ENCODE results near the gene TNFRSF21.
"Not testable (repeated sequence)": the region's sequence is repeated elsewhere in the genome, so short reads cannot be mapped to it uniquely, and the experiment has no call there.

DNA sequence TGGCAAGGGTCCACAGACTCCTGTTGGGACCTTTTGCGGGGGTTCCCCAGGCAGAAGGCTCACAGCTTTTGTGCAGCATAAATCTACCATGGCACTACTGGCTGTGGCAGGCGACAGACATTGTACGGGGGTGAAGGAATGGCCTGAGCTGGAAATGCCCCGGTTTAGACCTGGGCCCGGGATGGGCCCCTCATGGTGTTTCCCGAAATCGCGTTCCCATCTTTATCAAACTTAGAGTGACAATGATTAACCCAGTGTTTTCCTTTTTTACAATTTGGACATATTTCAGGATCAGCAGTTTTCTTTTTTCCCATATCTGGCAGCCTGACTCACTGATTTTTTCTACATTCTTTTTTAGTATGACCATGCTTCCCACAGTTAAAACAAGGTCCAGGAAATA is 5.5 kb upstream of the TNFRSF21 start:
- not testable (repeated sequence) for TF ChIP-seq CTCF (IDR thresholded peaks at IDR 0.05; ENCODE audit: low read length); EZH2phosphoT487 (IDR thresholded peaks at IDR 0.05; ENCODE audit: low read length); EZH2 (optimal IDR thresholded peaks at IDR 0.05; ENCODE audit: low read depth, low read length)
